A549 (cell line): ENCODE measurements around the gene TM4SF18. TPM values are rescaled to one million over a fixed set of nuclear protein-coding genes. Genes with fewer than 3 reads are reported as not detected.

Experiments used
- ATAC-seq, 2 experiments: fragments of 200-7000 bp in 1 of 2; fragments of >200 bp in 1 of 2; cut with Nextera tagmentation in 1 of 2; cut with Tn5 transposase in 1 of 2; 3 replicates each; pipeline versions ENCODE4 v1.8.0 to v1.9.1; 2018 to 2020; ENCODE audit warnings: mild to moderate bottlenecking in 1 of 2, moderate library complexity in 1 of 2
- CTCF ChIA-PET: fragments of 300-600 bp; sonication (Branson Sonifier 250); formaldehyde crosslinking; extraction: SDS; loops from one replicate; lab custom pipeline; 2021; ENCODE audit warnings: antibody characterized with exemption, inconsistent platforms; lab: Yijun Ruan, JAX
- POLR2A ChIA-PET: fragments of 350-600 bp; formaldehyde crosslinking; extraction: SDS; loops from one replicate; lab custom pipeline; 2021; ENCODE audit warnings: antibody characterized with exemption, inconsistent platforms; lab: Yijun Ruan, JAX
- DNase-seq, 2 experiments: peaks; one replicate each; pipeline versions ENCODE4 v3.0.0 to v3.0.0-alpha.2; 2011 to 2016; ENCODE audit warnings: low read depth in 1 of 2, low spot score in 1 of 2
- FAIRE-seq: peaks from 2 replicates; lab custom pipeline; 2011; peaks lifted over from hg19 to GRCh38; lab: Jason Lieb, UNC
- H3K27ac ChIP-seq, 2 experiments: fragments of >200 bp; sonication (Bioruptor Twin); formaldehyde crosslinking; 3 replicates each; pipeline ENCODE4 v1.5.1; 2016 to 2017
- H3K4me1 ChIP-seq: fragments of >200 bp; sonication (Bioruptor Twin); formaldehyde crosslinking; 3 replicates; pipeline ENCODE4 v1.6.1; 2016
- H3K4me2 ChIP-seq: fragments of >200 bp; sonication (Bioruptor Twin); formaldehyde crosslinking; 3 replicates; pipeline ENCODE4 v1.6.1; 2016
- H3K4me3 ChIP-seq: fragments of >200 bp; sonication (Bioruptor Twin); formaldehyde crosslinking; 3 replicates; pipeline ENCODE4 v1.5.1; 2016
- H3K9me3 ChIP-seq: fragments of >200 bp; sonication (Bioruptor Twin); formaldehyde crosslinking; 3 replicates; pipeline ENCODE4 v1.6.1; 2016
- ATOH8 ChIP-seq: fragments of 250-450 bp; sonication (Bioruptor Pico); IDR thresholded peaks from 2 replicates; pipeline ENCODE4 v1.5.0; 2020; ENCODE audit warnings: low read depth, mild to moderate bottlenecking, moderate library complexity
- CBX8 ChIP-seq: fragments of 200-600 bp; sonication (generic); IDR thresholded peaks from 2 replicates; pipeline ENCODE4 v1.6.1; 2016
- CEBPB ChIP-seq, 2 experiments: fragments of >200 bp in 1 of 2; sonication (Bioruptor Twin) in 1 of 2; formaldehyde crosslinking in 1 of 2; IDR thresholded peaks; 2 replicates each; pipeline ENCODE4 v1.6.1; 2012 to 2016
- CHD4 ChIP-seq: fragments of 200-600 bp; sonication (generic); IDR thresholded peaks from 2 replicates; pipeline ENCODE4 v1.6.1; 2016; ENCODE audit warnings: antibody characterized with exemption, mild to moderate bottlenecking, borderline replicate concordance
- EHF ChIP-seq: fragments of 250-450 bp; sonication (Bioruptor Pico); IDR thresholded peaks from 2 replicates; pipeline ENCODE4 v1.5.0; 2020; ENCODE audit warnings: mild to moderate bottlenecking
- EHMT2 ChIP-seq: fragments of 200-600 bp; sonication (generic); IDR thresholded peaks from 2 replicates; pipeline ENCODE4 v1.6.1; 2016; ENCODE audit warnings: antibody characterized with exemption, low read depth, mild to moderate bottlenecking, moderate library complexity
- ELK1 ChIP-seq: fragments of 150-350 bp; IDR thresholded peaks from 2 replicates; pipeline ENCODE4 v1.6.1; 2014; ENCODE audit warnings: low read depth, mild to moderate bottlenecking, low read length
- EP300 ChIP-seq, 2 experiments: fragments of >200 bp; sonication (Bioruptor Twin); formaldehyde crosslinking; IDR thresholded peaks; 2 replicates in 1 of 2; 3 replicates in 1 of 2; pipeline ENCODE4 v1.6.1; 2016 to 2017
- FOSL2 ChIP-seq, 2 experiments: fragments of 450-650 bp in 1 of 2; fragments of >200 bp in 1 of 2; sonication (Bioruptor Twin) in 1 of 2; formaldehyde crosslinking; IDR thresholded peaks; 2 replicates each; pipeline versions ENCODE4 v1.5.0 to v1.6.1; 2016 to 2020; ENCODE audit warnings: mild to moderate bottlenecking in 1 of 2, moderate library complexity in 1 of 2
- HES2 ChIP-seq: fragments of >200 bp; sonication (Bioruptor Twin); formaldehyde crosslinking; IDR thresholded peaks from 2 replicates; pipeline ENCODE4 v1.6.1; 2016
- HEYL ChIP-seq: fragments of 250-450 bp; sonication (Bioruptor Pico); IDR thresholded peaks from 2 replicates; pipeline ENCODE4 v1.8.0; 2021; ENCODE audit warnings: mild to moderate bottlenecking, moderate library complexity
- HOXA7 ChIP-seq: fragments of 250-450 bp; sonication (Bioruptor Pico); IDR thresholded peaks from 2 replicates; pipeline ENCODE4 v1.5.0; 2020; ENCODE audit warnings: mild to moderate bottlenecking, moderate library complexity
- JUN ChIP-seq, 2 experiments: fragments of >200 bp; sonication (Bioruptor Twin); formaldehyde crosslinking; IDR thresholded peaks; 2 replicates in 1 of 2; 3 replicates in 1 of 2; pipeline ENCODE4 v1.6.1; 2016 to 2017
- KDM1A ChIP-seq: fragments of 200-600 bp; sonication (generic); IDR thresholded peaks from 2 replicates; pipeline ENCODE4 v1.6.1; 2016; ENCODE audit warnings: low read depth, mild to moderate bottlenecking
- NFE2L2 ChIP-seq: fragments of 150-350 bp; conservative IDR thresholded peaks from 2 replicates; pipeline ENCODE4 v1.6.1; 2014; ENCODE audit warnings: low read length
- NPAS2 ChIP-seq: fragments of 250-450 bp; sonication (Bioruptor Pico); IDR thresholded peaks from 2 replicates; pipeline ENCODE4 v1.8.0; 2022; ENCODE audit warnings: mild to moderate bottlenecking, moderate library complexity, borderline replicate concordance
- PBX3 ChIP-seq: IDR thresholded peaks from 2 replicates; pipeline ENCODE4 v1.6.1; 2012
- POLR2A ChIP-seq: IDR thresholded peaks from 2 replicates; pipeline ENCODE4 v1.6.1; 2012; ENCODE audit warnings: mild to moderate bottlenecking, low read length
- POLR2AphosphoS2 ChIP-seq: conservative IDR thresholded peaks from 2 replicates; pipeline ENCODE4 v1.6.1; 2012; ENCODE audit warnings: low read length, improper control_type of control experiment, inconsistent platforms
- RFX5 ChIP-seq: fragments of 450-650 bp; IDR thresholded peaks from 2 replicates; pipeline ENCODE4 v1.7.1; 2014; ENCODE audit warnings: antibody characterized with exemption, mild to moderate bottlenecking, moderate library complexity
- RNF2 ChIP-seq: fragments of 200-600 bp; sonication (generic); IDR thresholded peaks from 2 replicates; pipeline ENCODE4 v1.6.1; 2016; ENCODE audit warnings: low read depth, mild to moderate bottlenecking, antibody characterized with exemption, moderate library complexity, borderline replicate concordance
- SMC3 ChIP-seq: fragments of >200 bp; sonication (Bioruptor Twin); formaldehyde crosslinking; IDR thresholded peaks from 3 replicates; pipeline ENCODE4 v1.6.1; 2018; ENCODE audit warnings: inconsistent platforms
- TP53 ChIP-seq: fragments of 250-450 bp; sonication (Bioruptor Pico); IDR thresholded peaks from 2 replicates; pipeline ENCODE4 v1.5.0; 2021; ENCODE audit warnings: mild to moderate bottlenecking, moderate library complexity
- ZC3H11A ChIP-seq: fragments of 450-650 bp; IDR thresholded peaks from 2 replicates; pipeline ENCODE4 v1.6.1; 2014; ENCODE audit warnings: antibody characterized with exemption, mild to moderate bottlenecking
- WGBS: methylation state at CpG from one replicate; pipeline ENCODE4 v1.1.6; 2017; ENCODE audit errors: missing lambda C conversion rate; 5-methylcytosine and 5-hydroxymethylcytosine counted together
- polyA plus RNA-seq, 4 experiments: library from polyadenylated mRNA; depleted of rRNA in 3 of 4; stranded (reverse); fragments of >200 nt; fragmentation: RNase III in 1 of 4; extraction: RNeasy Plus Mini Kit Qiagen cat#74134 plus additional on column Dnase treatment in 1 of 4; gene quantifications; 2 replicates in 3 of 4; 3 replicates in 1 of 4; pipeline ENCODE4 v1.2.3, GENCODE V29; 2011 to 2017

The TM4SF18 gene
- polyA plus RNA-seq, 2 of the 4 experiments (the other 2 are of a cell fraction) = 51.3 to 99.8 TPM

GRCh38 chr3:149330609-149331331, 2.7 kb downstream of the TM4SF18 start (continued):
- TF ChIP-seq RNF2 (no peak), ELK1 (no peak), POLR2AphosphoS2 (no peak), FOSL2 (IDR thresholded peaks at IDR 0.05) (no peak), FOSL2 (CRISPR knock-in tag; IDR thresholded peaks at IDR 0.05) (peak; percentile 32), SMC3 (no peak), PBX3 (no peak), EHF (CRISPR knock-in tag) (no peak), HOXA7 (CRISPR knock-in tag) (no peak), RFX5 (no peak), POLR2A (no peak), HEYL (CRISPR knock-in tag) (no peak), ATOH8 (CRISPR knock-in tag) (no peak), NFE2L2 (no peak), HES2 (no peak), KDM1A (no peak)

- WGBS = 95% methylated on average over 2 of the region's 2 CpGs
- no peak for TF ChIP-seq CBX8
- TF ChIP-seq TP53 (CRISPR knock-in tag) = no peak
- no peak for TF ChIP-seq JUN (IDR thresholded peaks at IDR 0.05)
- TF ChIP-seq RFX5 = no peak
- no peak for TF ChIP-seq KDM1A
- TF ChIP-seq, all 56 proteins: peak for 0
- H3K27ac ChIP-seq = peak overlapping the region in 1 of 2 experiments; percentile 45; a peak in 3 of 6 replicates
- no peak overlapping the region for H3K4me2 ChIP-seq
- no peak for ATAC-seq
- no peaks in the 10 kb centered on the region for H3K9me3 ChIP-seq
- CTCF ChIA-PET = interaction anchor here (0.8 to 1.4 kb wide), 3 partner anchors 8 to 207 kb away, joined by 3 read pairs; no protein-coding TSS in a partner anchor
- no peak overlapping the region for H3K4me3 ChIP-seq
- FAIRE-seq = no peak
- POLR2A ChIA-PET = interaction anchor here (0.6 to 1.3 kb wide), 4 partner anchors 12 to 65 kb away, joined by 3 to 5 read pairs (median 3); no protein-coding TSS in a partner anchor
- DNase-seq = no peak
- peaks cover 48% of the 10 kb centered on the region for H3K4me1 ChIP-seq
Observed at GRCh38 chr3:149327156-149327555, 6.3 kb downstream of the TM4SF18 start.

GRCh38 chr3:149325581-149325980, 7.9 kb downstream of the TM4SF18 start:
- POLR2A ChIA-PET = interaction anchor here (1.3 kb wide), 1 partner anchor 11 kb away, joined by 3 read pairs; no protein-coding TSS in a partner anchor
- H3K27ac ChIP-seq = peak overlapping the region in 1 of 2 experiments; percentile 3; a peak in 1 of 6 replicates
- H3K4me3 ChIP-seq = no peak overlapping the region
- ATAC-seq (no peak), FAIRE-seq (no peak), DNase-seq (no peak)
- no peak overlapping the region for H3K4me2 ChIP-seq
- no peaks in the 10 kb centered on the region for H3K9me3 ChIP-seq
- CTCF ChIA-PET = interaction anchor here (0.6 to 2.2 kb wide), 4 partner anchors 8 to 69 kb away, joined by 3 to 22 read pairs (median 6); partner anchors contain the start of gene TM4SF18
- peaks cover 32% of the 10 kb centered on the region for H3K4me1 ChIP-seq
- TF ChIP-seq NPAS2 (CRISPR knock-in tag) = no peak
- no peak for TF ChIP-seq CHD4
- TF ChIP-seq EHMT2 = no peak
- no peak for TF ChIP-seq EP300 (IDR thresholded peaks at IDR 0.05)
- no peak for TF ChIP-seq ZC3H11A
- no peak for TF ChIP-seq CEBPB (IDR thresholded peaks at IDR 0.05)
